ENCODE measurements around the gene EXD1. TPM values are rescaled to one million over a fixed set of nuclear protein-coding genes. Genes with fewer than 3 reads are reported as not detected.

Gene EXD1
- 0.07 TPM in 1 of 5 replicates, not detected in the others for total RNA-seq (2022; extraction: Qiagen RNA extraction; ENCODE audit: low read depth)

GRCh38 chr15:41230650-41231421 lies at the start of gene EXD1, which contains the start of gene CHP1:
Gene EXD1, minus strand, starts transcription at chr15:41230757. Its CDS starts 4,182 bp downstream, at chr15:41226575.
Gene CHP1, plus strand, starts transcription at chr15:41231268. Its CDS starts 115 bp downstream, at chr15:41231383.

Other genes with a start within 250 kb of the EXD1 start
- gene INO80, start 114.5 kb downstream of the EXD1 start, total RNA-seq (2022; extraction: Qiagen RNA extraction; ENCODE audit: low read depth) = 12.7 to 14.4 TPM (median 13.7 TPM) in 5 replicates
- gene CHP1, start 511 bp upstream of the EXD1 start, total RNA-seq (2022; extraction: Qiagen RNA extraction; ENCODE audit: low read depth) = 52.5 to 66.2 TPM (median 62.7 TPM) in 5 replicates
- gene OIP5, start 101.8 kb upstream of the EXD1 start, total RNA-seq (2022; extraction: Qiagen RNA extraction; ENCODE audit: low read depth) = 13.9 to 15.3 TPM (median 14.6 TPM) in 5 replicates
- 66.7 to 83.9 TPM (median 78.4 TPM) in 5 replicates for gene NUSAP1, start 102.1 kb upstream of the EXD1 start, total RNA-seq (2022; extraction: Qiagen RNA extraction; ENCODE audit: low read depth)
- 11.5 to 14.1 TPM (median 13.0 TPM) in 5 replicates for gene NDUFAF1, start 171.7 kb upstream of the EXD1 start, total RNA-seq (2022; extraction: Qiagen RNA extraction; ENCODE audit: low read depth)
- gene RTF1, start 186.3 kb upstream of the EXD1 start, total RNA-seq (2022; extraction: Qiagen RNA extraction; ENCODE audit: low read depth) = 19.1 to 26.4 TPM (median 21.6 TPM) in 5 replicates

Data from A549 treated with DMSO at 1 μM for 4 hours (cell line).